GM12878 (cell line): ENCODE data around the gene TPD52L2.

Experiments used
- BHLHE40 ChIP-seq, 2 experiments: fragments of 450-650 bp in 1 of 2; IDR thresholded peaks; 2 replicates each; pipeline ENCODE4 v1.6.1; 2011 to 2017; ENCODE audit warnings: low read depth in 2 of 2, borderline replicate concordance in 1 of 2, improper control_type of control experiment in 1 of 2, low read length in 1 of 2, mild to moderate bottlenecking in 1 of 2
- CBX3 ChIP-seq: fragments of 200-600 bp; sonication (generic); IDR thresholded peaks from 2 replicates; pipeline ENCODE4 v1.6.1; 2016; ENCODE audit warnings: low read depth, borderline replicate concordance
- EGR1 ChIP-seq, 2 experiments: IDR thresholded peaks; 1 replicate in 1 of 2; 2 replicates in 1 of 2; pipeline ENCODE4 v1.6.1; 2011 to 2012; ENCODE audit warnings: low read depth in 2 of 2, low read length in 2 of 2, borderline replicate concordance in 1 of 2, mild to moderate bottlenecking in 1 of 2, moderate library complexity in 1 of 2
- HCFC1 ChIP-seq: fragments of 150-350 bp; IDR thresholded peaks from 2 replicates; pipeline ENCODE4 v1.6.1; 2014; ENCODE audit warnings: low read length
- JUND ChIP-seq: IDR thresholded peaks from 2 replicates; pipeline ENCODE4 v1.6.1; 2012; ENCODE audit warnings: low read depth, mild to moderate bottlenecking, low read length, improper control_type of control experiment, moderate library complexity
- KLF5 ChIP-seq: fragments of 450-650 bp; IDR thresholded peaks from 2 replicates; pipeline ENCODE4 v1.6.1; 2014; ENCODE audit warnings: mild to moderate bottlenecking; ENCODE audit not compliant: partially characterized antibody
- MYC ChIP-seq: IDR thresholded peaks from 2 replicates; pipeline ENCODE4 v1.6.1; 2011; ENCODE audit warnings: mild to moderate bottlenecking, low read length, moderate library complexity, inconsistent platforms; ENCODE audit not compliant: insufficient read depth, insufficient replicate concordance, insufficient read length, severe bottlenecking
- POLR2AphosphoS5 ChIP-seq: IDR thresholded peaks from 2 replicates; pipeline ENCODE4 v1.6.1; 2011; ENCODE audit warnings: mild to moderate bottlenecking, low read length, inconsistent platforms
- RAD21 ChIP-seq: IDR thresholded peaks from 2 replicates; pipeline ENCODE4 v1.6.1; 2011; ENCODE audit warnings: mild to moderate bottlenecking, low read depth, low read length, moderate library complexity; ENCODE audit not compliant: insufficient read depth
- SMARCA5 ChIP-seq: fragments of 450-650 bp; IDR thresholded peaks from 2 replicates; pipeline ENCODE4 v1.6.1; 2017; ENCODE audit warnings: mild to moderate bottlenecking
- ZNF622 ChIP-seq: fragments of 450-650 bp; IDR thresholded peaks from 2 replicates; pipeline ENCODE4 v1.6.1; 2017; ENCODE audit warnings: mild to moderate bottlenecking, inconsistent platforms
- TF ChIP-seq, protein P1 (sequence below), 3 experiments: IDR thresholded peaks in 2 of 3; conservative IDR thresholded peaks in 1 of 3; 2 replicates each; pipeline ENCODE4 v1.5.1; 2011; ENCODE audit warnings: low read depth in 3 of 3, low read length in 3 of 3, mild to moderate bottlenecking in 3 of 3, control low read depth in 2 of 3, moderate library complexity in 2 of 3, inconsistent platforms in 1 of 3, mixed read lengths in 1 of 3; ENCODE audit not compliant: control insufficient read depth in 2 of 3, insufficient read depth in 1 of 3; ENCODE audit errors: extremely low read depth in 1 of 3
- TF ChIP-seq, protein P2 (sequence below): fragments of 150-350 bp; IDR thresholded peaks from 2 replicates; pipeline ENCODE4 v1.6.1; 2016; ENCODE audit warnings: low read depth, low read length

DNA sequence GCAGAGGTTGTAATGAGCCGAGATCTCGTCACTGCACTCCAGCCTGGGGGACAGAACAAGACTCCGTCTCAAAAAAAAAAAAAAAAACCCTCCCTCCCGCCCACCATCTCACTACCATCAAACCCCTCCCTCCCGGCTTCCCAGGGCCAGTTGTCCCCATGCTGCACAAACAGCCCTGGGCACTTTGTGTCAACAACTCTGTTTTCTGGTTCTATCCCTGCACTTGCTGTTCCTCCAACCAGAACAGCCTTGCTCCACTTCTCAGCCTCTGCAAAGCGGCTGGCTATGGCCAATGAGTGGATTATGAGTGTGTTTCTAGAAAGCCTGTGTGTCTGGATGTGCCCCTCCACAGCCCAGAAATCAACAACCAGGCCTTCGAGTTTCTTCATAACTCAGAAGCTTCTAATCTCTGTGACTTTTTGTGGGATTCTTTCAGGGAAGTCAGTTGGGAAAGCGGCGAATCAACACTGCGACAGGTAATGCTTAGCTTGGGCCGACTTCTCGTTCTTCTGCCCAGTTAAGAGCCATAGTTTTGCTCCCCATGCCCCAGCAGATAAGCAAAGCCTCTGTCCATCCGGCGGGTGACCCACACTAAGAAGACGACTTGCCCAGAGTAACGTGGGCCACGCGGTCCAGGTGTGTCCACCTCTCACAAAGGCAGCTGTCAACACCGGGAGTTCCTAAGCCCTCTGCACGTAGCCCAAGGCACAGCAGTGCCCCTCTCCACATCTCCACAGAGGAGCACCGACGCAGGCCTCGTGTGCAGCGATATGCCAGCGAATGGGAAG is 39.5 kb upstream of the TPD52L2 start:
- TF ChIP-seq, protein P1, sequence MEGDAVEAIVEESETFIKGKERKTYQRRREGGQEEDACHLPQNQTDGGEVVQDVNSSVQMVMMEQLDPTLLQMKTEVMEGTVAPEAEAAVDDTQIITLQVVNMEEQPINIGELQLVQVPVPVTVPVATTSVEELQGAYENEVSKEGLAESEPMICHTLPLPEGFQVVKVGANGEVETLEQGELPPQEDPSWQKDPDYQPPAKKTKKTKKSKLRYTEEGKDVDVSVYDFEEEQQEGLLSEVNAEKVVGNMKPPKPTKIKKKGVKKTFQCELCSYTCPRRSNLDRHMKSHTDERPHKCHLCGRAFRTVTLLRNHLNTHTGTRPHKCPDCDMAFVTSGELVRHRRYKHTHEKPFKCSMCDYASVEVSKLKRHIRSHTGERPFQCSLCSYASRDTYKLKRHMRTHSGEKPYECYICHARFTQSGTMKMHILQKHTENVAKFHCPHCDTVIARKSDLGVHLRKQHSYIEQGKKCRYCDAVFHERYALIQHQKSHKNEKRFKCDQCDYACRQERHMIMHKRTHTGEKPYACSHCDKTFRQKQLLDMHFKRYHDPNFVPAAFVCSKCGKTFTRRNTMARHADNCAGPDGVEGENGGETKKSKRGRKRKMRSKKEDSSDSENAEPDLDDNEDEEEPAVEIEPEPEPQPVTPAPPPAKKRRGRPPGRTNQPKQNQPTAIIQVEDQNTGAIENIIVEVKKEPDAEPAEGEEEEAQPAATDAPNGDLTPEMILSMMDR (IDR thresholded peaks at IDR 0.05 in 2 of 3, conservative IDR thresholded peaks at IDR 0.05 in 1 of 3; ENCODE audit: control insufficient read depth in 2 of 3, extremely low read depth in 1 of 3, insufficient read depth in 1 of 3, low read depth in 3 of 3, low read length in 3 of 3) = no peak
- TF ChIP-seq MYC (no peak), CBX3 (no peak), EGR1 (IDR thresholded peaks at IDR 0.05; ENCODE audit: borderline replicate concordance in 1 of 2, low read depth in 2 of 2, low read length in 2 of 2) (no peak), HCFC1 (no peak), SMARCA5 (no peak), POLR2AphosphoS5 (no peak), ZNF622 (no peak), JUND (no peak), RAD21 (no peak), KLF5 (no peak), BHLHE40 (IDR thresholded peaks at IDR 0.05; ENCODE audit: borderline replicate concordance in 1 of 2, low read depth in 2 of 2, low read length in 1 of 2) (no peak)
- TF ChIP-seq, protein P2, sequence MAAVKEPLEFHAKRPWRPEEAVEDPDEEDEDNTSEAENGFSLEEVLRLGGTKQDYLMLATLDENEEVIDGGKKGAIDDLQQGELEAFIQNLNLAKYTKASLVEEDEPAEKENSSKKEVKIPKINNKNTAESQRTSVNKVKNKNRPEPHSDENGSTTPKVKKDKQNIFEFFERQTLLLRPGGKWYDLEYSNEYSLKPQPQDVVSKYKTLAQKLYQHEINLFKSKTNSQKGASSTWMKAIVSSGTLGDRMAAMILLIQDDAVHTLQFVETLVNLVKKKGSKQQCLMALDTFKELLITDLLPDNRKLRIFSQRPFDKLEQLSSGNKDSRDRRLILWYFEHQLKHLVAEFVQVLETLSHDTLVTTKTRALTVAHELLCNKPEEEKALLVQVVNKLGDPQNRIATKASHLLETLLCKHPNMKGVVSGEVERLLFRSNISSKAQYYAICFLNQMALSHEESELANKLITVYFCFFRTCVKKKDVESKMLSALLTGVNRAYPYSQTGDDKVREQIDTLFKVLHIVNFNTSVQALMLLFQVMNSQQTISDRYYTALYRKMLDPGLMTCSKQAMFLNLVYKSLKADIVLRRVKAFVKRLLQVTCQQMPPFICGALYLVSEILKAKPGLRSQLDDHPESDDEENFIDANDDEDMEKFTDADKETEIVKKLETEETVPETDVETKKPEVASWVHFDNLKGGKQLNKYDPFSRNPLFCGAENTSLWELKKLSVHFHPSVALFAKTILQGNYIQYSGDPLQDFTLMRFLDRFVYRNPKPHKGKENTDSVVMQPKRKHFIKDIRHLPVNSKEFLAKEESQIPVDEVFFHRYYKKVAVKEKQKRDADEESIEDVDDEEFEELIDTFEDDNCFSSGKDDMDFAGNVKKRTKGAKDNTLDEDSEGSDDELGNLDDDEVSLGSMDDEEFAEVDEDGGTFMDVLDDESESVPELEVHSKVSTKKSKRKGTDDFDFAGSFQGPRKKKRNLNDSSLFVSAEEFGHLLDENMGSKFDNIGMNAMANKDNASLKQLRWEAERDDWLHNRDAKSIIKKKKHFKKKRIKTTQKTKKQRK = no peak
